NCI-H2171 treated with DMSO at 0.1 percent for 48 hours (cell line): ENCODE data around the gene WNT5B.
"Not testable (repeated sequence)": the region's sequence is repeated elsewhere in the genome, so short reads cannot be mapped to it uniquely, and the experiment has no call there.

ENCODE experiments used
- DNase-seq: peaks from one replicate; lab custom pipeline; 2025; lab: John Stamatoyannopoulos, UW

The WNT5B gene

GRCh38 chr12:1598757-1599156, 30.3 kb upstream of the WNT5B start:
- no peak for DNase-seq

- DNase-seq = not testable (repeated sequence)
Observed at GRCh38 chr12:1602706-1603105, 26.3 kb upstream of the WNT5B start.

DNA sequence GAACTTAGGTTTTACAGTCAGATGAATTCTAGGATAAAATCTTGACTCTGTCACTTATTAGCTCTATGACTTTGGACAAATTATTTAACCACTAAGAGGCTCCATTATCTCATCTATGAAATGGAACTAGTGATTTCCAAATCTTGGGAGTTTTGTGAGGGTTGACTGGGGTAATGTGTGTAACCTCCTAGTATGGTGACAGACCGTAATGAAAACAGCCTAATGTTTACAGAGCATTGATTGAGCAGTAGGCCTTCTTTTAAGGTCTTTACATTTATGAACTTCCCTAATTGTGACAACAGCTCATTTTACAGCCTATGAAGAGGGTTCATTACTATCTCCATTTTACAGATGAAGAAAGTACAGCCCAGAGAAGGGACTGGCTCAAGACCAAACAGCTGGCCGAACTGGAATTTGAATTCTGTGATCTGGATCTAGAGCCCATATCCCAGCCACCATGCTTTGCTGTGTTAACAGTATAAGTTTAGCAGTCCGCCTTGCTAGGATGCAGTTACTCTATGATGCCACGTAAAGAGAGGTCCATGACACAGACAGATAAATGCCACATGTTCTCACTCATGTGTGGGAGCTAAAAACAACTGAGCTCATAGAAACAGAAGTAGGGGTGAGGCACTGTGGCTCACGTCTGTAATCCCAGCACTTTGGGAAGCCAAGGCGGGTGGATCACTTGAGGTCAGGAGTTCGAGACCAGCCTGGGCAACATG, 25.6 kb upstream of the WNT5B start:
- no peak for DNase-seq

DNA sequence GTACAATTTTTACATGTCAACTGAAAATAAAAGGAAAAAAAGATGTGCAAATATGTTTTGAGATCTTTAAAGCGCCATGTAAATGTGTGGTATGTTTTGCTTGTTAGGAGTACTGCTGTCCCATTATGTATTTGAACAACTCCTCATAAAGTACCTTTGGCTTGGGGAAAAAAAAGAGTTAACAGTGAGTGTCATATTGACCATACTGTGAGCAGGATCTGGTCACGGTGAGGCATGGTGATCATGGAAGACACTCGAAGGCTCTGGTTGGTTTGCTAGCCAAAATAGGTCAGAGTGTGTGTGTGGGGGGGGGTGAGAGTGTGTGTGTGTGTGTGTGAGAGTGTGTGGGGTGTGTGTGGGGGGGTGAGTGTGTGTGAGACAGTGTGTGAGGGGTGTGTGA, 24.6 kb upstream of the WNT5B start:
- DNase-seq = no peak

DNA sequence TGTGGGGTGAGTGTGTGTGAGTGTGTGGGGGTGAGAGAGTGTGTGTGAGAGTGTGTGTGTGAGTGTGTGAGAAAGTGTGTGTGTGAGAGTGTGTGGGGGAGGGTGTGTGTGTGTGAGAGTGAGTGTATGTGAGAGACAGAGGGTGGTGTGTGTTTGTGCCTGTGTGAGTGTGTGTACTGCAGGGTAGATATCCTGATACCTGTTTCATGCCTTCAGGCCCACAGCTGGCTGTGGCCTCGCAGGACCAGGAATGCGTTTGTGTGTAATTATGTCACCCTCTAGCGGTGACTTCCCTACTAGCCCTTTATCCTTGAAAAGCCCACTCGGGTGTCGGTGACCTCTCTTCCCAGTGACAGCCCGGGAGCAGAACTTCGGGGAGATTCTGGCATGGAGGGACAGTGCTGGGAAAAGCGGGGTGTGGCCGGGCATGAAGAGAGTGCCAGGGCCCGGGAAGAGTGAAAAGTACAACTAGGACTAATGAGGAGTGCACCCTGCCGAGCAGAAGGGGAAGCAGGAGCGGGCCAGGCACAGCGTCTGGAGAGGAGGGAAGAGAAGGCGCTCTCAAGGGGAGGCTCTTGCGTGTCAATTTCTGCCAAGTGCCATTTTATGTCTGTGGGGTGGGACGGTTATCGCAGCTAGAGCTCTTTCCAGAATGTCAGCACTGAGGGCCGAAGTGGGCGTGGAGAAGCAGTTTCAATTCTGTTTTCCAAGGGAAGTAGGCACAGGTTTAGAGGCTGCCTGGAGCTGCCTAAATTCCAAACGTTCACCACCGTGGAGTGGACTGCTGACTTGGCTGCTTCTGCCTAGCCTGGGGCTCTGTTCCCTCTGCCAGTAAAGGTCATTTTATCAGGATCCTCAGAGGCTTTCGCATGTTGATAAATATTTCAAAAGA, 23.7 kb upstream of the WNT5B start:
- peak; percentile 97 for DNase-seq

- peak; percentile 88 for DNase-seq
Observed at GRCh38 chr12:1606021-1606622, 22.9 kb upstream of the WNT5B start.

GRCh38 chr12:1607940-1608712, 20.9 kb upstream of the WNT5B start:
- DNase-seq = peak; percentile 43

DNA sequence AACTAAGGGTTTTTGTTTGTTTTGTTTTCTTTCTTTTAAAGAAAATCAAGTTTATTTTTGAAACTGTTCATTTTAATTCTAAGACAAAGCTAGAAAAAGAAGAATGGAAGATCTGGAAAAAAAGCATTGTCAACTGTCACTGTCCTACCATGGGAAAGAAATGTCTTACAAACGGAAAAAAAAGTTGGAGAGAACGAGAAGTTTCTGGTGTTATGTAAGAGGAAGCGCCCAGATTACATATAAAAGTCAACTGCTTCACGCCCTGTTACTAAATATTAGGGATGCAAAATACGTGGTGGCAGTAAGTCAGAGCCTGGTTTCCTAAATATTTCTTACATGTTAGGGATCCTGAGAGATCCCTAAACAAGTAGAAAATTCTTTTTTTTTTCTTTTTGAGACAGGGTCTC, 20.3 kb upstream of the WNT5B start:
- no peak for DNase-seq

- DNase-seq = no peak
Observed at GRCh38 chr12:1610072-1610643, 18.9 kb upstream of the WNT5B start.

GRCh38 chr12:1611803-1612572, 17.0 kb upstream of the WNT5B start:
- peak; percentile 82 for DNase-seq

DNA sequence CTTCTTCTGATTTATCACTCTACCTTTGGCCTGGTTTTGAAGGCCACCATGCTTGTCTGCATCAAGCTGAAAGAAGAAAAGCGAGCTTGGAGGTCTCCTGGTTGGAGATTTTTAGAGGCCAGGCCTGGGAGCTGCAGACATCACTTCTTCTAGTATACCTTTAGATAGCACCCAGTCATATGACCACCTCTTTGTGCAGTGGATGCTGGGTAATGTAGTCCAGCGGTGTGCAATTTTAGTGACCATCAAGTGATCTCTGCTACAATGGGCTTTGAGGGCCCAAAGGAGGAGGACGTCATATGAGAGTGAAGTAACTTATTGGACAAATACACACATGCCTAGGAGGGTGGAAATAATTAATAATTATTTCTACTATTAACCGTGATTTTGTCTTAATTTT, 15.2 kb upstream of the WNT5B start:
- DNase-seq = no peak

- no peak for DNase-seq
Observed at GRCh38 chr12:1614360-1614759, 14.7 kb upstream of the WNT5B start.

DNA sequence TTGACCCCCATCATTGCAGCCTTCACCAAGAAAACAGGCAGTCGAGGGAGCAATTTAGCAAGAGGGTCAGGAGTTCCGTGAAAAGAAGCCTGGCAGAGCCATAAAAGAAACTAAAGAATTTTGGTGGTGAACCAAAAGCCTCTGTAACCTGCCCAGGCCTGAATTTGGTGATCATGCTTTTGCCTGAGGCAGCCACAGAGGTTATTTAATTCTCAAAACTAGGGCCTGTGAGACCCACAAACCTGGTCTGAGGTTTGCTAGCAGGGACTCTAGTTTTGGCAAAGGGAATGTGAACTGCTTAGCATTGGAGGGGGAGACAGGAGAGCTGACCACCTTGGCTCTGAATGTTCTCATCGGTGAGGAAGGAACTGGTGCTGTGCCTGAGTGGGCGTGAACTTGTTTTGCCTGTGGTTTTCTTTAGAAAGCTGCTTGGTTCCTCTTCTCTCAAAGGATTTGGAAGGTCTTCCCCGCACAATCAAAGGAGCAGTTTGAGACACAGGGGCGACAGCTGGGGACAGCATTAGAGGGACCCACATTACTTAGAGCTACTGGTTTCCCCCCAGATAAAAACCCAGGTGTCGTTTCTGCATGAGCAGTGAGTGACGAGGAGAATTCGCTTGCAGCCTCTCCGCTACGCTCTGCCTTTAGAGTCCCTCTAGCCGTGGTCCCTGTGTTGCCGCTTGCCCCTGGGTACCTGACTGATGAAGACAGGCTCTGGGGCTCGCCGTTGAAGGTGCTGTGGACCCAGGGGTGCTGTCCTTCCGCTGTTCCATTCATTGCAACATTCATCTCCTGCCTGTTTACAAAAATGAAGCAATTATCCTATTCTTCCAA, 12.6 kb upstream of the WNT5B start:
- DNase-seq = no peak

- DNase-seq = no peak
Observed at GRCh38 chr12:1618489-1618888, 10.5 kb upstream of the WNT5B start.

DNA sequence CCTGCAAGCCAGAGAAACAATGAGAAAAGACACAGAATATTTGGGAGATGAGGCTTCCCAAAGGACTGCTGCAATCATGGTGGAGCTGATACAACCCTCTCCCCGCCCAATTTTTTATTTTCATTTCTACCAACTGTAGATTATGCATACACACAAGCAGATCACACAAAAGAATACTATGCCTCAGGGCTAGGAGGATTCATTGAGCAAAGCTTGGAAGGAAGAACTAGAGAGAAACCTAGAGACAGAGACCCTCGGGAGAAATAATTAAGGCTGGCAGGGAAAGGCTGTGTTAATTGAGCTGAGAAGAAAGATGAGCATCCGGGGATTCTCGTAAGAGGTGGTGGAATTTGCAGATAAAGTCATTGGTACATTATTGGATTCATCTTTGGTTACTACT, 9.9 kb upstream of the WNT5B start:
- no peak for DNase-seq

GRCh38 chr12:1619587-1619986, 9.4 kb upstream of the WNT5B start:
- no peak for DNase-seq

DNA sequence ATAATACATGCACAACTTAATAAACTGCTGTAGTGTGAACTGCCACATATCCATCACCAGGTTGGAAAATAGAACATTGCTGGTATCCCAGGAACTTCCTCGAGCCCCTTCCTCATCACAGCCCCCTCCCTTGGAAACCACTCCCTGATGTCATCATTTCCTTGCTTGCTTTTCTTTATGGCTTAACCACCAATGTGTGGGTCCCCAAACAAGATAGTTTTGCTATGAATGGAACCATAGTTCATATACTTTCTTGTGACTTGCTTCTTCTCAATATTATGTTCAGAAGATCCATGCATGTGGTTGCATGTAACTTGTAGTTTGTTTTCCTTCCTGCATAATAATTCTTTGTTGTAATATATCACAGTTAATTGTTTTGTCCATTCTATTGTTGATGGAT, 8.9 kb upstream of the WNT5B start:
- no peak for DNase-seq

DNA sequence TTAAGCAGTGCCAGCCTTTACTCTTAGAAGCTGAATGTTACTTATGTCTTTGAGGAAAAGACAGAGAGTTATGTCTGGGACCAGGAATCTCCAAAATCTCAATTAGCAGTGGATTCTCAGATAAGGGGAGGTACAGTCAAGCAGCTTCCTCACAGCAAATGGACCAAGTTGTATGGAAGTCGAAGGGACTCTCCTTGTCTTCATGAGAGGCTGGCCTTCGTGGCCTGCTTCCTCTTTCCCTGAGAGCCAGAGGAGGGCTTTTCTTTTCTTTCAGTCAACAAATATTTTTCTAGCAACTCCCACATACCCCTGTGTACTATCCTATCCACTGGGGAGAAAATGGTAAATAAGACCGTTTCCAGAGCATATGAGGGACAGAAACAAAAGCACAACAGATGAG, 6.6 kb upstream of the WNT5B start:
- no peak for DNase-seq

DNA sequence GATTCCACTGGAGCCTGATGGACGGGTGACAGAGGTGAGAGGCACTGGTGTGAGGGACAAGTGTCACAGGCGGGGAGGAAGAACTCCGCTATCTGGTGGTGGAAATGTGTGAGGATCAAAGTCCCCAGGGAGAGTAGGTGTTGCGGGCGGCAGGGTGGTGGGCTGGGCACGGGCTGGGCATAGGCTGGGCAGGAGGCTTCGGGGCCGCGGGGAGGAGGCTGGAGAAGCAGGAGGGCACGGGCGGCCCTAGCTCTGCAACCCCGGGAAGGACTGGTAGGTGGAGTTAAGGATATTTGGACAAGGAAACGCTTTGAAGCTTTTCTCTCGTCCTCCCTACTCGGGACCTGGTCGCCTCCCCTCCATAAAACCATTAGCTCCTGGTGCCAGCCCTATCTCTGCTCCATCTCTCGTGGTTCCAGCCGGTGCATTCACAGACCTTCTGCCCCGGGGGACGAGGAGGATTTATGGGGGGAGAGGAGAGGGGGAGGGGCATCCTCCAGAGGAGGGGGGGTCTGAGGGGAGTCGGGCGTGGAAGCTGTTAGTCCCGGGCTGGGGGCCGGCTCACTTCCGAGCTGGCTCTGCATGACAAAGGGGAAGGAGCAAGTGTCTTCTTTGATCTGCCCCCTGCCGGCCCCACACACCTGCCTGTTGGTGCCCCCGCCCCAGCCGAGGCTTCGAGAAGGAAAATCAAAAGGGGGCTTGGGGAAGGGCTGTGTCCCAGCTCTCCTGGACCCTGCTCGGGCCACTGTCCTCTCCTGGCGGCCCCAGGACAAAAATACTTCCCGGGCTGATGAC, 504 bp downstream of the WNT5B start:
- peak; percentile 83 for DNase-seq
